GM12878 (cell line): ENCODE results near the gene ANO4. TPM values are rescaled to one million over a fixed set of nuclear protein-coding genes. Genes with fewer than 3 reads are reported as not detected.

Experiments used
- ATAC-seq: fragments of 200-7000 bp; cut with Tn5 transposase; 3 replicates; pipeline ENCODE4 v1.9.1; 2020; ENCODE audit warnings: mild to moderate bottlenecking, moderate library complexity
- BruUV-seq: library from RNA; stranded (reverse); fragments of 400-500 nt; replicated peaks from 2 replicates; lab custom pipeline; 2021; lab: Mats Ljungman, UMichigan
- CTCF ChIA-PET: fragments of 300-600 bp; sonication (Branson Sonifier 250); formaldehyde crosslinking; extraction: SDS; loops from one replicate; lab custom pipeline; 2021; ENCODE audit warnings: inconsistent platforms; lab: Yijun Ruan, JAX
- POLR2A ChIA-PET: fragments of 350-600 bp; formaldehyde crosslinking; extraction: SDS; loops from one replicate; lab custom pipeline; 2021; ENCODE audit warnings: inconsistent platforms; lab: Charles Lee
- RAD21 ChIA-PET: fragments of 300-600 bp; sonication (Branson Sonifier 250); formaldehyde crosslinking; loops from one replicate; lab custom pipeline; 2023; ENCODE audit warnings: antibody characterized with exemption; ENCODE audit not compliant: unreplicated experiment; lab: Charles Lee
- SMC1A ChIA-PET: fragments of 300-600 bp; sonication (Branson Sonifier 250); formaldehyde crosslinking; loops from one replicate; lab custom pipeline; 2023; ENCODE audit not compliant: unreplicated experiment, uncharacterized antibody; lab: Charles Lee
- DNase-seq: peaks from one replicate; pipeline ENCODE4 v3.0.0-alpha.2; 2011; ENCODE audit warnings: low read depth, low spot score
- FAIRE-seq: peaks from 3 replicates; lab custom pipeline; 2011; peaks lifted over from hg19 to GRCh38; lab: Jason Lieb, UNC
- H2AFZ ChIP-seq: 2 replicates; pipeline ENCODE4 v1.6.0; 2011; ENCODE audit warnings: low read depth, low read length, control low read depth; ENCODE audit not compliant: control insufficient read depth
- H3K27ac ChIP-seq: 2 replicates; pipeline ENCODE4 v1.5.1; 2011; ENCODE audit warnings: control low read depth; ENCODE audit not compliant: control insufficient read depth, insufficient read depth
- H3K27me3 ChIP-seq, 2 experiments: replicated peaks in 1 of 2; 2 replicates each; pipeline versions ENCODE4 v1.6.0 to v1.6.1; 2011; ENCODE audit warnings: low read length in 1 of 2; ENCODE audit not compliant: control insufficient read depth in 2 of 2, insufficient read depth in 2 of 2
- H3K36me3 ChIP-seq, 2 experiments: 2 replicates each; pipeline ENCODE4 v1.5.1; 2011; ENCODE audit warnings: low read length in 1 of 2; ENCODE audit not compliant: control insufficient read depth in 2 of 2, insufficient read depth in 2 of 2
- H3K4me1 ChIP-seq: 2 replicates; pipeline ENCODE4 v1.6.1; 2011; ENCODE audit warnings: mild to moderate bottlenecking, low read length, moderate library complexity, mixed read lengths; ENCODE audit not compliant: control insufficient read depth, insufficient read depth
- H3K4me2 ChIP-seq: 2 replicates; pipeline ENCODE4 v1.6.0; 2011; ENCODE audit warnings: control low read depth; ENCODE audit not compliant: control insufficient read depth, insufficient read depth
- H3K4me3 ChIP-seq: fragments of 200-600 bp; sonication (generic); 2 replicates; pipeline ENCODE4 v1.5.1; 2016
- H3K79me2 ChIP-seq: 2 replicates; pipeline ENCODE4 v1.6.0; 2011; ENCODE audit warnings: low read length; ENCODE audit not compliant: control insufficient read depth, insufficient read depth
- H3K9ac ChIP-seq: 2 replicates; pipeline ENCODE4 v1.8.0; 2011; ENCODE audit warnings: low read length, control low read depth, mixed read lengths; ENCODE audit not compliant: control insufficient read depth, insufficient read depth
- H3K9me3 ChIP-seq: replicated peaks from 3 replicates; pipeline ENCODE4 v1.5.1; 2011; ENCODE audit warnings: mild to moderate bottlenecking, low read length; ENCODE audit not compliant: control insufficient read depth, insufficient read depth
- H4K20me1 ChIP-seq: 2 replicates; pipeline ENCODE4 v1.6.0; 2011; ENCODE audit not compliant: control insufficient read depth, insufficient read depth
- ATF7 ChIP-seq: fragments of 450-650 bp; IDR thresholded peaks from 2 replicates; pipeline ENCODE4 v1.6.1; 2016; ENCODE audit warnings: low read depth, mild to moderate bottlenecking
- ETV6 ChIP-seq, 2 experiments: fragments of 450-650 bp in 1 of 2; IDR thresholded peaks in 1 of 2; conservative IDR thresholded peaks in 1 of 2; 2 replicates each; pipeline ENCODE4 v1.6.1; 2014; ENCODE audit warnings: antibody characterized with exemption in 1 of 2, borderline replicate concordance in 1 of 2, low read depth in 1 of 2, mild to moderate bottlenecking in 1 of 2, moderate library complexity in 1 of 2
- IKZF1 ChIP-seq: fragments of 450-650 bp; conservative IDR thresholded peaks from 2 replicates; pipeline ENCODE4 v1.6.1; 2017; ENCODE audit warnings: antibody characterized with exemption, mild to moderate bottlenecking
- JUNB ChIP-seq: IDR thresholded peaks from 2 replicates; pipeline ENCODE4 v1.6.1; 2016; ENCODE audit warnings: antibody characterized with exemption, mild to moderate bottlenecking
- MEF2B ChIP-seq: fragments of 450-650 bp; IDR thresholded peaks from 2 replicates; pipeline ENCODE4 v1.6.1; 2018; ENCODE audit warnings: mild to moderate bottlenecking, moderate library complexity; ENCODE audit not compliant: partially characterized antibody, poor library complexity, severe bottlenecking
- NFXL1 ChIP-seq: fragments of 450-650 bp; IDR thresholded peaks from 2 replicates; pipeline ENCODE4 v1.6.1; 2017; ENCODE audit warnings: antibody characterized with exemption, mild to moderate bottlenecking, borderline replicate concordance
- RCOR1 ChIP-seq: conservative IDR thresholded peaks from 2 replicates; pipeline ENCODE4 v1.6.1; 2012; ENCODE audit warnings: low read depth, low read length, improper control_type of control experiment
- SREBF1 ChIP-seq: IDR thresholded peaks from 2 replicates; pipeline ENCODE4 v1.6.1; 2012; ENCODE audit warnings: mild to moderate bottlenecking, low read length
- YY1 ChIP-seq: IDR thresholded peaks from 2 replicates; pipeline ENCODE4 v1.6.1; 2011; ENCODE audit warnings: low read depth, mild to moderate bottlenecking, low read length
- WGBS: methylation state at CpG from one replicate; pipeline ENCODE4 v1.1.6; 2016; ENCODE audit warnings: low lambda C conversion rate; ENCODE audit not compliant: insufficient replicate concordance, insufficient coverage; ENCODE audit errors: missing lambda C conversion rate; 5-methylcytosine and 5-hydroxymethylcytosine counted together
- in situ Hi-C: fragments of 300-500 bp; cut with MboI; formaldehyde crosslinking; loops from 9 replicates; pipeline ENCODE4 v1.14.3; 2018; ENCODE audit warnings: mixed read lengths
- intact Hi-C: fragments of 100-400 bp; cut with micrococcal nuclease; formaldehyde crosslinking; loops from one replicate; pipeline ENCODE4 v1.14.2; 2022; ENCODE audit not compliant: unreplicated experiment
- polyA plus RNA-seq, 11 experiments: library from polyadenylated mRNA; depleted of rRNA in 4 of 11; unstranded in 6 of 11; stranded (reverse) in 5 of 11; fragments of >200 nt; fragmentation: Nextera tagmentation in 4 of 11; fragmentation: Illumina TruSeq in 1 of 11; extraction: Ambion mirVana in 4 of 11; extraction: Trizol in 1 of 11; gene quantifications; 1 replicate in 1 of 11; 2 replicates in 10 of 11; pipeline versions ENCODE4 v1.2.1 to v1.2.3, GENCODE V29; 2011 to 2016; ENCODE audit warnings: inconsistent platforms in 2 of 11, missing spikeins in 2 of 11, low read depth in 1 of 11
- total RNA-seq, 4 experiments: library from RNA; depleted of rRNA in 3 of 4; stranded (reverse); fragments of >200 nt in 3 of 4; fragmentation: Illumina TruSeq in 1 of 4; extraction: Trizol in 1 of 4; gene quantifications; 2 replicates each; pipeline versions ENCODE4 v1.2.1 to v1.2.3, GENCODE V29; 2013 to 2021
- TF ChIP-seq, protein P1 (sequence below): IDR thresholded peaks from 2 replicates; pipeline ENCODE4 v1.6.1; 2011; ENCODE audit warnings: low read depth, low read length, improper control_type of control experiment, borderline replicate concordance
- TF ChIP-seq, protein P2 (sequence below): fragments of 450-650 bp; IDR thresholded peaks from 2 replicates; pipeline ENCODE4 v1.6.1; 2017; ENCODE audit warnings: mild to moderate bottlenecking, low read depth, inconsistent platforms; ENCODE audit not compliant: poor library complexity, severe bottlenecking
- TF ChIP-seq, protein P3 (sequence below): fragments of 450-650 bp; IDR thresholded peaks from 2 replicates; pipeline ENCODE4 v1.6.1; 2017; ENCODE audit warnings: borderline replicate concordance
- TF ChIP-seq, protein P4 (sequence below): IDR thresholded peaks from 2 replicates; pipeline ENCODE4 v1.6.1; 2012; ENCODE audit warnings: improper control_type of control experiment, low read depth, low read length; ENCODE audit not compliant: insufficient replicate concordance

ANO4 gene
- total and polyA plus RNA-seq, 10 of the 15 experiments (the other 5 are each of a cell fraction or from before 2014, with no cell fraction given) = not detected

DNA sequence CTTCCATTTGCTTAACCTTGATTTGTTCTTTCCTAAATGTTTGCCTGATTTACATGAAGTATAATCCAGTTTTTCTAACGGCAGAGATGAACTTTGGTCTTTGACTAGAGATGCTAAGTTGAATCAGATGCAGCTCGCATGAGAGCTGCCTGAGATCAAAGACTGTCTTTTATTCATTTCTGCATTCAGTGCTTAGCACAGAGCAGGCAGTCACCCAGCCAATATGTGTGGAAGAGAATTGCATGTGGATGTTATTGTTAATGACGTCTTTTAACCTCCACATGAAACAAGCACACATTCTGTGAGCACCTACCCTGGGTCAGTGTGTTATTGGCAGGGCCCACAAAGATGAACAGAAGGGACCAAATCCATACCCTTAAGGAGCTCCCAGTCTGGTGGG lies 316.3 kb downstream of the ANO4 start (continued):
- TF ChIP-seq ATF7 (no peak), NFXL1 (no peak), YY1 (no peak), ETV6 (conservative IDR thresholded peaks at IDR 0.05 in 1 of 2, IDR thresholded peaks at IDR 0.05 in 1 of 2; ENCODE audit: borderline replicate concordance in 1 of 2, low read depth in 1 of 2) (no peak), IKZF1 (no peak), RCOR1 (no peak)
- TF ChIP-seq, protein P1, sequence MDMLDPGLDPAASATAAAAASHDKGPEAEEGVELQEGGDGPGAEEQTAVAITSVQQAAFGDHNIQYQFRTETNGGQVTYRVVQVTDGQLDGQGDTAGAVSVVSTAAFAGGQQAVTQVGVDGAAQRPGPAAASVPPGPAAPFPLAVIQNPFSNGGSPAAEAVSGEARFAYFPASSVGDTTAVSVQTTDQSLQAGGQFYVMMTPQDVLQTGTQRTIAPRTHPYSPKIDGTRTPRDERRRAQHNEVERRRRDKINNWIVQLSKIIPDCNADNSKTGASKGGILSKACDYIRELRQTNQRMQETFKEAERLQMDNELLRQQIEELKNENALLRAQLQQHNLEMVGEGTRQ = no peak
- TF ChIP-seq, protein P2, sequence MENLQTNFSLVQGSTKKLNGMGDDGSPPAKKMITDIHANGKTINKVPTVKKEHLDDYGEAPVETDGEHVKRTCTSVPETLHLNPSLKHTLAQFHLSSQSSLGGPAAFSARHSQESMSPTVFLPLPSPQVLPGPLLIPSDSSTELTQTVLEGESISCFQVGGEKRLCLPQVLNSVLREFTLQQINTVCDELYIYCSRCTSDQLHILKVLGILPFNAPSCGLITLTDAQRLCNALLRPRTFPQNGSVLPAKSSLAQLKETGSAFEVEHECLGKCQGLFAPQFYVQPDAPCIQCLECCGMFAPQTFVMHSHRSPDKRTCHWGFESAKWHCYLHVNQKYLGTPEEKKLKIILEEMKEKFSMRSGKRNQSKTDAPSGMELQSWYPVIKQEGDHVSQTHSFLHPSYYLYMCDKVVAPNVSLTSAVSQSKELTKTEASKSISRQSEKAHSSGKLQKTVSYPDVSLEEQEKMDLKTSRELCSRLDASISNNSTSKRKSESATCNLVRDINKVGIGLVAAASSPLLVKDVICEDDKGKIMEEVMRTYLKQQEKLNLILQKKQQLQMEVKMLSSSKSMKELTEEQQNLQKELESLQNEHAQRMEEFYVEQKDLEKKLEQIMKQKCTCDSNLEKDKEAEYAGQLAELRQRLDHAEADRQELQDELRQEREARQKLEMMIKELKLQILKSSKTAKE = no peak

DNA sequence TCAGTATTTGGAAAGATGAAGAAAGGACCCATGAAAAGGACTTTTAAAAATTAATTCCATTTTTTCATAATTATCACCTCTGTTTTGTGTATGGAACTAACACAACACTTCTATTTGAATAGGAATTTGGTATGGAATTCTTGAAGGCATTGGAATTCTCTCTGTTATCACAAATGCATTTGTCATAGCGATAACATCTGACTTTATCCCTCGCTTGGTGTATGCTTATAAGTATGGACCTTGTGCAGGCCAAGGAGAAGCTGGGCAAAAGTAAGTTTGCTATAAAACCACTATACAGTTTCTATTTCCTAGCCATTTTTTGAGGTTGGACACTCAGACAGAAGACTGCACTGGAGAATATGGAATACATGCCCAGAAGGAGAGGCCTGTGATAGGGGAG lies 316.9 kb downstream of the ANO4 start:
- Histone ChIP-seq H3K36me3 (no peaks in the 10 kb centered on the region), H4K20me1 (no peaks in the 10 kb centered on the region), H3K9me3 (no peaks in the 10 kb centered on the region), H3K4me3 (no peak overlapping the region), H3K27me3 (no peaks in the 10 kb centered on the region), H3K9ac (no peak overlapping the region), H3K4me2 (no peak overlapping the region), H3K4me1 (no peaks in the 10 kb centered on the region), H3K79me2 (no peaks in the 10 kb centered on the region), H2AFZ (no peak overlapping the region), H3K27ac (no peak overlapping the region)
- DNase-seq (no peak), FAIRE-seq (no peak), ATAC-seq (no peak)
- intact Hi-C loops (no loop called here), in situ Hi-C loops (no loop called here)
- CTCF ChIA-PET = no interaction called here
- POLR2A ChIA-PET = no interaction called here
- WGBS = 20% methylated on average over 2 of the region's 2 CpGs
- SMC1A ChIA-PET = no interaction called here
- no TSS peak for BruUV-seq
- RAD21 ChIA-PET = no interaction called here
- TF ChIP-seq MEF2B (no peak), ATF7 (no peak), JUNB (no peak), SREBF1 (no peak)
- TF ChIP-seq, protein P3, sequence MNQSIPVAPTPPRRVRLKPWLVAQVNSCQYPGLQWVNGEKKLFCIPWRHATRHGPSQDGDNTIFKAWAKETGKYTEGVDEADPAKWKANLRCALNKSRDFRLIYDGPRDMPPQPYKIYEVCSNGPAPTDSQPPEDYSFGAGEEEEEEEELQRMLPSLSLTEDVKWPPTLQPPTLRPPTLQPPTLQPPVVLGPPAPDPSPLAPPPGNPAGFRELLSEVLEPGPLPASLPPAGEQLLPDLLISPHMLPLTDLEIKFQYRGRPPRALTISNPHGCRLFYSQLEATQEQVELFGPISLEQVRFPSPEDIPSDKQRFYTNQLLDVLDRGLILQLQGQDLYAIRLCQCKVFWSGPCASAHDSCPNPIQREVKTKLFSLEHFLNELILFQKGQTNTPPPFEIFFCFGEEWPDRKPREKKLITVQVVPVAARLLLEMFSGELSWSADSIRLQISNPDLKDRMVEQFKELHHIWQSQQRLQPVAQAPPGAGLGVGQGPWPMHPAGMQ = no peak
- TF ChIP-seq, protein P4, sequence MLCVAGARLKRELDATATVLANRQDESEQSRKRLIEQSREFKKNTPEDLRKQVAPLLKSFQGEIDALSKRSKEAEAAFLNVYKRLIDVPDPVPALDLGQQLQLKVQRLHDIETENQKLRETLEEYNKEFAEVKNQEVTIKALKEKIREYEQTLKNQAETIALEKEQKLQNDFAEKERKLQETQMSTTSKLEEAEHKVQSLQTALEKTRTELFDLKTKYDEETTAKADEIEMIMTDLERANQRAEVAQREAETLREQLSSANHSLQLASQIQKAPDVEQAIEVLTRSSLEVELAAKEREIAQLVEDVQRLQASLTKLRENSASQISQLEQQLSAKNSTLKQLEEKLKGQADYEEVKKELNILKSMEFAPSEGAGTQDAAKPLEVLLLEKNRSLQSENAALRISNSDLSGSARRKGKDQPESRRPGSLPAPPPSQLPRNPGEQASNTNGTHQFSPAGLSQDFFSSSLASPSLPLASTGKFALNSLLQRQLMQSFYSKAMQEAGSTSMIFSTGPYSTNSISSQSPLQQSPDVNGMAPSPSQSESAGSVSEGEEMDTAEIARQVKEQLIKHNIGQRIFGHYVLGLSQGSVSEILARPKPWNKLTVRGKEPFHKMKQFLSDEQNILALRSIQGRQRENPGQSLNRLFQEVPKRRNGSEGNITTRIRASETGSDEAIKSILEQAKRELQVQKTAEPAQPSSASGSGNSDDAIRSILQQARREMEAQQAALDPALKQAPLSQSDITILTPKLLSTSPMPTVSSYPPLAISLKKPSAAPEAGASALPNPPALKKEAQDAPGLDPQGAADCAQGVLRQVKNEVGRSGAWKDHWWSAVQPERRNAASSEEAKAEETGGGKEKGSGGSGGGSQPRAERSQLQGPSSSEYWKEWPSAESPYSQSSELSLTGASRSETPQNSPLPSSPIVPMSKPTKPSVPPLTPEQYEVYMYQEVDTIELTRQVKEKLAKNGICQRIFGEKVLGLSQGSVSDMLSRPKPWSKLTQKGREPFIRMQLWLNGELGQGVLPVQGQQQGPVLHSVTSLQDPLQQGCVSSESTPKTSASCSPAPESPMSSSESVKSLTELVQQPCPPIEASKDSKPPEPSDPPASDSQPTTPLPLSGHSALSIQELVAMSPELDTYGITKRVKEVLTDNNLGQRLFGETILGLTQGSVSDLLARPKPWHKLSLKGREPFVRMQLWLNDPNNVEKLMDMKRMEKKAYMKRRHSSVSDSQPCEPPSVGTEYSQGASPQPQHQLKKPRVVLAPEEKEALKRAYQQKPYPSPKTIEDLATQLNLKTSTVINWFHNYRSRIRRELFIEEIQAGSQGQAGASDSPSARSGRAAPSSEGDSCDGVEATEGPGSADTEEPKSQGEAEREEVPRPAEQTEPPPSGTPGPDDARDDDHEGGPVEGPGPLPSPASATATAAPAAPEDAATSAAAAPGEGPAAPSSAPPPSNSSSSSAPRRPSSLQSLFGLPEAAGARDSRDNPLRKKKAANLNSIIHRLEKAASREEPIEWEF = no peak
